ENCODE data around the gene FICD. TPM values are rescaled to one million over a fixed set of nuclear protein-coding genes. Genes with fewer than 3 reads are reported as not detected.
A peak's percentile ranks its signal among the peaks of the same experiment; 100 is the strongest.

FICD gene
- total RNA-seq (1 to 10 TPM; 2.6 to 6.6 (median 3.5) TPM), polyA plus RNA-seq (1 to 10 TPM; 1.4 to 4.6 TPM)
- long read RNA-seq, donor 1, transcript FICD-204 (3 exons, 3,347 nt): major isoform, 15 of 16 reads
- long read RNA-seq, donor 1, partial matches to known transcripts: 0 of 16 reads
- long read RNA-seq, donor 1, other reads (novel, unspliced or antisense): 1 of 16 reads
- long read RNA-seq, donor 2, transcript FICD-204 (3 exons, 3,347 nt): major isoform, 74 of 81 reads
- long read RNA-seq, donor 2, partial matches to known transcripts: 1 of 81 reads
- long read RNA-seq, donor 2, other reads (novel, unspliced or antisense): 3 of 81 reads
- long read RNA-seq, donor 3, transcript FICD-204 (3 exons, 3,347 nt): major isoform, 15 of 20 reads
- long read RNA-seq, donor 3, partial matches to known transcripts: 0 of 20 reads
- long read RNA-seq, donor 3, other reads (novel, unspliced or antisense): 3 of 20 reads

GRCh38 chr12:108514973-108515814 lies at the start of gene FICD:
Gene FICD (plus strand): TSS chr12:108515277. CDS start chr12:108516973, 1,696 bp downstream.
- H3K36me3 ChIP-seq: peaks cover 0 to 35% (median 25%) of the 10 kb centered on the region in 9 donors
- TF ChIP-seq POLR2A (IDR thresholded peaks at IDR 0.05) (peak in 1 of 2 donors; percentile 71), CTCF (IDR thresholded peaks at IDR 0.05) (no peak)
- H3K9me3 ChIP-seq: no peaks in the 10 kb centered on the region
- H3K27me3 ChIP-seq: no peaks in the 10 kb centered on the region
- DNase-seq (peak; percentile 100), ATAC-seq (peak; percentile 95 to 98 (median 96))
- peaks cover 0 to 26% (median 10%) of the 10 kb centered on the region in 12 donors for H3K4me1 ChIP-seq
- intact Hi-C loops (cut with DNase I): loop anchor here in 6 of 10 donors (5.0 to 10.0 kb wide), 8 partner anchors 278 to 830 kb away; partner anchors contain the start of genes PWP1 (in 3 of the 6) and PRDM4 (in 2 of the 6)
- peak within 1 kb of the TSS in 11 of 12 donors; percentile 59 to 85 (median 76) for H3K27ac ChIP-seq
- H3K4me3 ChIP-seq: peak within 1 kb of the TSS; percentile 61 to 97 (median 86)
- WGBS, 4 donors: 0 to 1% (median 0%) methylated on average over 44 to 67 of the region's 67 CpGs

- H3K4me3 ChIP-seq: no peak overlapping the region
- TF ChIP-seq CTCF (IDR thresholded peaks at IDR 0.05): no peak
- TF ChIP-seq POLR2A (IDR thresholded peaks at IDR 0.05): no peak
- peaks cover 0 to 60% (median 17%) of the 10 kb centered on the region in 9 donors for H3K27me3 ChIP-seq
- H3K4me1 ChIP-seq: no peaks in the 10 kb centered on the region
- intact Hi-C loops (cut with DNase I): no loop called here
- WGBS, 4 donors: 59 to 64% (median 61%) methylated on average over 3 of the region's 3 CpGs
- no peaks in the 10 kb centered on the region for H3K9me3 ChIP-seq
- H3K27ac ChIP-seq: no peak overlapping the region
- ATAC-seq: no peak
- H3K36me3 ChIP-seq: no peaks in the 10 kb centered on the region
- DNase-seq: no peak
These were observed 49.7 kb upstream of the FICD start for GRCh38 chr12:108465417-108465816.

GRCh38 chr12:108468196-108468968 lies 46.7 kb upstream of the FICD start:
- intact Hi-C loops (cut with DNase I): no loop called here
- no peaks in the 10 kb centered on the region for H3K9me3 ChIP-seq
- WGBS, 4 donors: 50 to 63% (median 56%) methylated on average over 4 to 6 of the region's 6 CpGs
- peak in 1 of 5 donors; percentile 11 for DNase-seq
- H3K27me3 ChIP-seq: peaks cover 0 to 46% (median 3%) of the 10 kb centered on the region in 9 donors
- H3K4me1 ChIP-seq: no peaks in the 10 kb centered on the region
- H3K27ac ChIP-seq: no peak overlapping the region
- H3K4me3 ChIP-seq: no peak overlapping the region
- H3K36me3 ChIP-seq: no peaks in the 10 kb centered on the region
- ATAC-seq: no peak
- TF ChIP-seq POLR2A (IDR thresholded peaks at IDR 0.05) (no peak), CTCF (IDR thresholded peaks at IDR 0.05) (no peak)
